Activated CD4-positive, alpha-beta T cell treated with anti-CD3 and anti-CD28 coated beads, Interleukin-2, amount 10 ng/mL, durations not matched to agents 24 days and 14 days (primary cell): ENCODE measurements around the gene VWA5B1. TPM values are rescaled to one million over a fixed set of nuclear protein-coding genes. Genes with fewer than 3 reads are reported as not detected.
A peak's percentile ranks its signal among the peaks of the same experiment; 100 is the strongest.

Experiments used
- DNase-seq: peaks from one replicate; pipeline ENCODE4 v3.0.0; 2022
- H3K27ac Mint-ChIP-seq: one replicate; pipeline ENCODE4 v1.8.0; 2022; ENCODE audit warnings: mild to moderate bottlenecking, mixed read lengths
- H3K27me3 Mint-ChIP-seq: one replicate; pipeline ENCODE4 v1.8.0; 2022; ENCODE audit warnings: mixed read lengths
- H3K36me3 Mint-ChIP-seq: one replicate; pipeline ENCODE4 v1.8.0; 2022; ENCODE audit warnings: low read depth, mild to moderate bottlenecking, mixed read lengths
- H3K4me1 Mint-ChIP-seq: one replicate; pipeline ENCODE4 v1.8.0; 2021; ENCODE audit warnings: mixed read lengths
- H3K4me3 Mint-ChIP-seq: one replicate; pipeline ENCODE4 v1.8.0; 2022; ENCODE audit warnings: mild to moderate bottlenecking, moderate library complexity, mixed read lengths
- H3K9me3 Mint-ChIP-seq: one replicate; pipeline ENCODE4 v1.8.0; 2021; ENCODE audit warnings: mixed read lengths
- intact Hi-C: fragments of 100-400 bp; cut with micrococcal nuclease; formaldehyde crosslinking; loops from one replicate; pipeline ENCODE4 v1.15.1; 2023
- total RNA-seq: library from RNA; stranded (reverse); gene quantifications from 2 replicates; pipeline ENCODE4 v1.2.3, GENCODE V29; 2022

The VWA5B1 gene
- total RNA-seq, 1 donor from 2014 or later: not detected

DNA sequence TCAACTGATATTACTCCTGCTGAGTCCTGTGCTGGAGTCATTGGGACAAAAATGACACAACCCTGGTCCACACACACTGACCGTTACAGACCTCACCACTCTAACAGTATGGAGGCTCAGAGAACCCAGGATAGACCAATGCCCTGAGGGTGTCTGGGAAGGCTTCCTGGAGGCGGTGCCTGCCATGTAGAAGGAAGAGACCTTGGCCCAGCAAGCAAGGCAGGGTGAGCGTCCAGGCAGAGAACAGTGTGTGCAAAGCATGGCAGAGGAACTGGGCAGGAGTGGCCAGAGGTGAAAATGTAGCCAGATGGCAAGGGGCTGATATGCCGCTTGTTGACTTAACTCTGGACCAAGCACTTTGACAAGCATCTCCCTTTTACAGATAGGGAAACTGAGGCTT, 85.5 kb downstream of the VWA5B1 start:
- peaks cover 8% of the 10 kb centered on the region for H3K4me1 Mint-ChIP-seq
- no peak overlapping the region for H3K4me3 Mint-ChIP-seq
- H3K27ac Mint-ChIP-seq: no peak overlapping the region
- peaks cover 20% of the 10 kb centered on the region for H3K27me3 Mint-ChIP-seq
- intact Hi-C loops: loop anchor here (10.0 kb wide), 1 partner anchor 161 kb away; no protein-coding TSS in a partner anchor
- no peaks in the 10 kb centered on the region for H3K36me3 Mint-ChIP-seq
- H3K9me3 Mint-ChIP-seq: no peaks in the 10 kb centered on the region
- no peak for DNase-seq

DNA sequence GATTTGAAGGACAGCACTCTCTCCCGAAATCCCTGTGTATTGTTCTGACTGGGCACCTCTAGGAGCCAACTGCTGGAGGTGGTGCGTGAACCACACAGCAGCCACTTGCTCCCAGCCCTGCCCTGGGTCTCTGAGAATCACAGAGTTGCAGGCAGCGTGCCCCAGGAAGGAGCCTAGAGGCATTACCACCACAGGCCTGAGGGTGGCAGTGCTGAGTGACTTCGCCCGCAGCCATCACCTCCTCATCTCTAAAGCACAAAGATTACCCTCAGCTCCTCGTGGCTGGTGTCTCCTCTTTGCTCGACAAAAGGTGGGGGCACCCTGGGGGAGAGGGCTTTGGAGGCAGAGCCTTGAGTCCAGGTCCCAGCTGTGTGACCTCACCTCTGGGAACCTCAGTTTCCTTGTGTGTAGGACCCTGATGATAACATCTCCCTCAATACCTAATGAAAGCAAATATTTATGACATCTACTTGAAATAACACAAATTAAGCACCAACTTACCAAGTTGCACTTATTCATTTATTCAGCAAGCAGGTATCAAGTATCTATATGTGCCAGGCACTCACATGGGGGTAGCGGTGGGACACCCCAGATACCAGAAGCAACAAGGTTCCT, 86.3 kb downstream of the VWA5B1 start:
- peaks cover 3% of the 10 kb centered on the region for H3K4me1 Mint-ChIP-seq
- H3K27me3 Mint-ChIP-seq: peaks cover 18% of the 10 kb centered on the region
- no peak overlapping the region for H3K27ac Mint-ChIP-seq
- no peaks in the 10 kb centered on the region for H3K36me3 Mint-ChIP-seq
- H3K9me3 Mint-ChIP-seq: no peaks in the 10 kb centered on the region
- DNase-seq: peak; percentile 87
- intact Hi-C loops: loop anchor here (1.0 to 10.0 kb wide), 2 partner anchors 116 to 162 kb away; no protein-coding TSS in a partner anchor
- H3K4me3 Mint-ChIP-seq: no peak overlapping the region

DNA sequence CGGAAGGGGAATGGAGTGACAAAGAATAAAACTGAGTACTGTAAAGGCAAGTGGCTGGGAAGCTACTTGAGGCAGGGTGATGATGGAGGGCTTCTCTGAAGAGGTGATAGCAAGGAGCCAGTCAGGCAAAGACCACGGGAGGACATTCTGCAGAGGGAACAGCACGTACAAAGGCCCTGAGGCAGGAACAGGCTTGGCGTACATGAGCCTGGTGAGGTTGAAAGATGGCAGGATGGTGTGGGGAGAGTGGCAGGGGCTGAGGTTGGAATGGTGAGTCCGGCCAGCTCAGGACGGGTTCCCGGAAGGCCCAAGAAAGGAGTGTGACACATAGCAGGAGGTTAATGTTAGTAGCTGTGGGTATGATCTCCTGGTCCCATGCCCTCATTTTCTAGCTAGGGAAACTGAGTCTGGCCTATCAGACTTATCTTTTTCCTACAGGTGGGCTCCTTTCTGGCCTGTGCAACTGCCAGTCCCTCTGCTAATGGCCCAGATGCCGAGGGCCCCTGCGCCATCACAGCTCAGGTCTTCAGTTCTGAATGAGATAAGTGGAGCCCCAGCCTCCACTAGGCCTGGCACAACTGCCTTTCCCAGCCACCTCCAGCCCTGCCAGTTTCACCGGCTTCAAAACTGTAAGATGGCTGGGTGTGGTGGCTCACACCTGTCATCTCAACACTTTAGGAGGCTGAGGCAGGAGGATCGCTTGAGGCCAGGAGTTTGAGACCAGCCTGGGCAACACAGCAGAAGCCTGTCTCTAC, 87.0 kb downstream of the VWA5B1 start:
- Mint-ChIP-seq H3K4me1 (peaks cover 2% of the 10 kb centered on the region), H3K36me3 (no peaks in the 10 kb centered on the region), H3K9me3 (peaks cover 6% of the 10 kb centered on the region), H3K27ac (no peak overlapping the region), H3K27me3 (peaks cover 15% of the 10 kb centered on the region), H3K4me3 (no peak overlapping the region)
- intact Hi-C loops: loop anchor here (1.0 to 10.0 kb wide), 2 partner anchors 116 to 163 kb away; no protein-coding TSS in a partner anchor
- no peak for DNase-seq

DNA sequence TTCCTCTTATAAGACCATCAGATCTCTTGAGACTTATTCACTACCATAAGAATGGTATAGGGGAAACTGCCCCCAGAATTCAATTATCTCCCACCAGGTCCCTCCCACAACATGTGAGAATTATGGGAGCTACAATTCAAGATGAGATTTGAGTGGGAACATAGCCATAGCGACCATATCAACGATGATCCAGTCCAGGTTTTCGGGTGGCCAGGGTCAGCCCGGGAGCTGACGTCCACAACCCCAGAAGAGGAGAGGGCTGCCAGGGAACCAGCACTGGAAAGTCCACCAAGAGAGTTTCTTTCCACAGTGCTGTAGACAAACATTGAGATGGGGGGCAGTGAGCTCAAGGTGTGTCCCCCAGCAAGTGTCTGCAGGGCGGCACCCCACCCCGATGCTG, 88.4 kb downstream of the VWA5B1 start:
- Mint-ChIP-seq H3K4me1 (peaks cover 2% of the 10 kb centered on the region), H3K9me3 (peaks cover 6% of the 10 kb centered on the region), H3K36me3 (no peaks in the 10 kb centered on the region), H3K4me3 (no peak overlapping the region), H3K27ac (no peak overlapping the region), H3K27me3 (peaks cover 12% of the 10 kb centered on the region)
- intact Hi-C loops: loop anchor here (10.0 kb wide), 1 partner anchor 164 kb away; no protein-coding TSS in a partner anchor
- no peak for DNase-seq

DNA sequence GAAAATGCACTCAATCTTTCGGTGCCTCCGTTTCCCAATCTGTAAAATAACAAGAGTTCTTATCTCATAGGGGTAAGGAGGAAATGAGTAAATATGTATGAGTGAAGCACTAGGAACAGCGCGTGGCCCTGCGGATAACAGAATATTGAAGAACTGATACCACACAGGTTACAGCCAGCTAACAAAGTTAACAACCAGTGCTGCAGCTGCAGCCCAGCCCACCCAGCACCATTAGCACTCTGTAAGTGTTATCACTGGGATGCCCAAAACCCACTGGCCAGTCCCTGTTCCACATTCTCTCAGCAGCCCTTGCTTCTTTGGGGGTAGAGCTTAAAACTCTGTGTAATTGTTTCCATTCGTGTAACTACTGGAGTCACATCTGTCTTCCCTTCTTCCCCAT, 89.5 kb downstream of the VWA5B1 start:
- no peak for DNase-seq
- Mint-ChIP-seq H3K4me3 (no peak overlapping the region), H3K27me3 (peaks cover 18% of the 10 kb centered on the region), H3K27ac (no peak overlapping the region), H3K9me3 (peaks cover 6% of the 10 kb centered on the region), H3K4me1 (peaks cover 2% of the 10 kb centered on the region), H3K36me3 (no peaks in the 10 kb centered on the region)
- intact Hi-C loops: no loop called here

DNA sequence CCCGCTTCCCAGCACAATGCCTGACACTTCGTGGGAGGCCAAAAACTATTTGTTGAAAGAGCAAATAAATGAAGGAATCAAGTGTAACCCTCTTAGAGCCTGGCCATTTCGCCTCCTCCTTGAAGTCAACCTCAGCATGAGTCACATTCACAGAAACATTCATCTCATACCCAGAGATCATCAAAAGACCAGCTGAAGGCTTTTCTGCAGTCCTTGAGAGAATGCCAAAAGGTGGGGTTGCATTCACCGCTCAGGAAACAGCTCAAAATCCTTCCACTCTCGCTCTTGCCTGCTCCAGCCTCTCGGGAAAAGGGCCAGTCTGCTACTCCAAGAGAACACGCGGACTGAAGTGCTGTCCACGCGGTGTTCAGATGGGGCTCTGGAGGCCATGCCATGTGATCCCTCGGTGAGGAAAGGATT, 90.0 kb downstream of the VWA5B1 start:
- Mint-ChIP-seq H3K27ac (no peak overlapping the region), H3K4me3 (no peak overlapping the region), H3K36me3 (no peaks in the 10 kb centered on the region), H3K4me1 (peaks cover 2% of the 10 kb centered on the region), H3K9me3 (peaks cover 6% of the 10 kb centered on the region), H3K27me3 (peaks cover 19% of the 10 kb centered on the region)
- DNase-seq: no peak
- intact Hi-C loops: no loop called here

DNA sequence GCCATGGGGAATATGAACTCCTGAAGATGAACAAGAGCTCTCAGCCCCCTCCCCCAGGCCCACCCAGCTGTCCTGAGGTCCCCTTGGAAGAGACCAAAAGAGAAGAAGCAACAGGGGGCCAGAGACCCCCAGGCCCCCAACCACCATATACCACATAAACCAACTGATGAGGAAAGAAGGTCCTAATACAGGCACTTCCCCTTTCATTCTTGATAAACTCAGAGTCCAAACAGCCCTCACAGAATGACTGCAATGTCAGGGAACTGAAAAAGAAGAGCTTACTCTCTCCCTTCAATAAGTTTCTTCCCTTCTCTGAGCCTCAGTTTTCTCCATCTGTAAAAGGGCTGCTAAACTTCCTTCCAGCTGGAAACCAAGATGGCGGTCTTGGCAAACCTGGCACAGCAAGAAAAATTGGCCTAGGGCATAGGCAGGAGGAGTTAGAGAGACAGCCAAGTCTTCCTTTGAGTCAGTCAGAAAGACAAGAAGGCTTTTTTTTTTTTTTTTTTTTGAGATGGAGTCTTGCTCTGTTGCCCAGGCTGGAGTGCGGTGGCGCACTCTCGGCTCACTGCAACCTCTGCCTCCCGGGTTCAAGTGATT, 90.5 kb downstream of the VWA5B1 start:
- H3K27ac Mint-ChIP-seq: no peak overlapping the region
- peaks cover 6% of the 10 kb centered on the region for H3K9me3 Mint-ChIP-seq
- H3K4me3 Mint-ChIP-seq: no peak overlapping the region
- intact Hi-C loops: no loop called here
- no peaks in the 10 kb centered on the region for H3K36me3 Mint-ChIP-seq
- H3K27me3 Mint-ChIP-seq: peaks cover 19% of the 10 kb centered on the region
- H3K4me1 Mint-ChIP-seq: peaks cover 2% of the 10 kb centered on the region
- no peak for DNase-seq

DNA sequence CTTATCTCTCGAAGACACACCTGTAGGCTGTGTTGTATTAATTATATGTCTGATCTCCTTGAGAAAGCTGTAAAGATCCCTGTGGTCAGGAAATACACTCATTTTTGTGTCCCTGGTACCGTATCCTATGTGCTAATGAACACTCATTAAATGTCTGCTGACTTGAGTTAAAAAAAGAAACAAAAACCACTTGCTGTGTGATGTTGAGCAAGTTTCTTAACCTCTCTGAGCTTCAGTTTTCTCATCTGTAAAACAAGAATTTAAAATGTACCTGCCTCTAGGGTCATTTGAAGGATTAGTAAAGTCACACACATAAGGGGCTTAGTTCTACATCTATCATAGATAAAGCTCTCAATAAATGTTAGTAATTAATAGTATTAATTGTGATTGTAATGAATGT, 91.3 kb downstream of the VWA5B1 start:
- Mint-ChIP-seq H3K9me3 (peaks cover 6% of the 10 kb centered on the region), H3K27ac (no peak overlapping the region), H3K27me3 (peaks cover 28% of the 10 kb centered on the region), H3K4me1 (peaks cover 2% of the 10 kb centered on the region), H3K36me3 (no peaks in the 10 kb centered on the region), H3K4me3 (no peak overlapping the region)
- DNase-seq: no peak
- intact Hi-C loops: no loop called here

DNA sequence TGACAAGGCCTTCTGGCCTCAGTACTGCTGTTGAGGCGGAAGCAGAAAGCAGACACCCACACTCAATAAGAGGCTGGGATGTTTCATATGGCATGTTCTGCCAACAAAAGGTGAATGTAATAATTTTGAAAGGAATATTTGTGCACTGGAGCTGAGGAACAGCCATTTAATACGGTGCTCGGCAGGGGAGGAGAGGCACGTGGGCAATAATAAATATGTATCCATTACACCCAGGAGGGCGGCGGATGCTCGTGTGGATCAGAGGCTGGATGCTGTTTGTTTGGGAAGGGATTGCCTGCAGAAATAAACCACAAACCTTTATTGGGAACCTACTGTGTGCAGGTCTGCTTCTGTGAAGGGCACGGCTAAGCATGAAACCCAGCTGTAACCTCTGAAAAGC, 92.0 kb downstream of the VWA5B1 start:
- H3K4me1 Mint-ChIP-seq: peaks cover 2% of the 10 kb centered on the region
- no peak overlapping the region for H3K4me3 Mint-ChIP-seq
- intact Hi-C loops: no loop called here
- peaks cover 27% of the 10 kb centered on the region for H3K27me3 Mint-ChIP-seq
- DNase-seq: no peak
- H3K9me3 Mint-ChIP-seq: peaks cover 6% of the 10 kb centered on the region
- no peak overlapping the region for H3K27ac Mint-ChIP-seq
- no peaks in the 10 kb centered on the region for H3K36me3 Mint-ChIP-seq

DNA sequence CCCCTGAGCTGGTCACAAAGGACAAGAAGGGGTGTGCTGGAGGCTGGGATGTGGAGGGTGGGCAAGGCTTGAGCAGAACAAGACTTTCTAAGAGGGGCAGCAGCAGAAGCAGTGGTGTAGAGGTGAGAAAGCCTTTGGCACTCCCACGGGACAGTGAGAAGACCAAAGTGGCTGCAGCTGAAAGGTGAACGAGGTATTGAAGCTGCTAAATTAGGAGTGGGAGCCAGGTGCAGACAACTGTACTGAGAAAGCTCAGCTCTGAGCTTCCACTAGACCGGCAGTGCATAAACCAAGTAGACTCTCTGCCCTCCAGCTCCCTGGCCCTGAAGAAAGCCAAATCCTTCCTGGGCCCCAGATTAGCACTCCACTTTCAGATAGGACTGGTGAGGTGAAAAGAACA, 93.0 kb downstream of the VWA5B1 start:
- Mint-ChIP-seq H3K27ac (no peak overlapping the region), H3K27me3 (peaks cover 25% of the 10 kb centered on the region), H3K9me3 (peaks cover 6% of the 10 kb centered on the region), H3K4me1 (peaks cover 2% of the 10 kb centered on the region), H3K4me3 (no peak overlapping the region), H3K36me3 (no peaks in the 10 kb centered on the region)
- intact Hi-C loops: no loop called here
- no peak for DNase-seq

DNA sequence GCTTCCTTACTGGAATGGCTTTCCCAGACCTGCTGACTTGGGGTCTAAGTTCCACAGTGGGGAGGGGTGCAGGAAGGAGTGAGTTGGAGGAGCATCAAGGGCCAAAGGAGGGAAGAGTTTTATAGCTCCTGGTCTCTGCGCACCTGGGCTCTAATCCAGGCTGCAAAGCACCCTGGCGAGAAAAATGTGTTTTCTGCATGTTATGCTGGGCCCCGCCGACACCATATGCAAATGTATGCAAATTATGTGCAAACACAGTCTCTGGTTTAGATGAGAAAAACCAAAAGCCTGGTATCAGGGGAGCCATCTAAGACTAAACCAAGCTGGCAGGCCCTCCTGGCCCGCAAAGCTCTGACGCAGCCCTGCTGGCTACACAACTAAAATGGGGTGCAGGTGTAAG, 95.0 kb downstream of the VWA5B1 start:
- H3K36me3 Mint-ChIP-seq: no peaks in the 10 kb centered on the region
- H3K4me1 Mint-ChIP-seq: no peaks in the 10 kb centered on the region
- H3K27me3 Mint-ChIP-seq: peaks cover 24% of the 10 kb centered on the region
- H3K9me3 Mint-ChIP-seq: peaks cover 6% of the 10 kb centered on the region
- no peak overlapping the region for H3K27ac Mint-ChIP-seq
- no peak overlapping the region for H3K4me3 Mint-ChIP-seq
- no peak for DNase-seq
- intact Hi-C loops: no loop called here

DNA sequence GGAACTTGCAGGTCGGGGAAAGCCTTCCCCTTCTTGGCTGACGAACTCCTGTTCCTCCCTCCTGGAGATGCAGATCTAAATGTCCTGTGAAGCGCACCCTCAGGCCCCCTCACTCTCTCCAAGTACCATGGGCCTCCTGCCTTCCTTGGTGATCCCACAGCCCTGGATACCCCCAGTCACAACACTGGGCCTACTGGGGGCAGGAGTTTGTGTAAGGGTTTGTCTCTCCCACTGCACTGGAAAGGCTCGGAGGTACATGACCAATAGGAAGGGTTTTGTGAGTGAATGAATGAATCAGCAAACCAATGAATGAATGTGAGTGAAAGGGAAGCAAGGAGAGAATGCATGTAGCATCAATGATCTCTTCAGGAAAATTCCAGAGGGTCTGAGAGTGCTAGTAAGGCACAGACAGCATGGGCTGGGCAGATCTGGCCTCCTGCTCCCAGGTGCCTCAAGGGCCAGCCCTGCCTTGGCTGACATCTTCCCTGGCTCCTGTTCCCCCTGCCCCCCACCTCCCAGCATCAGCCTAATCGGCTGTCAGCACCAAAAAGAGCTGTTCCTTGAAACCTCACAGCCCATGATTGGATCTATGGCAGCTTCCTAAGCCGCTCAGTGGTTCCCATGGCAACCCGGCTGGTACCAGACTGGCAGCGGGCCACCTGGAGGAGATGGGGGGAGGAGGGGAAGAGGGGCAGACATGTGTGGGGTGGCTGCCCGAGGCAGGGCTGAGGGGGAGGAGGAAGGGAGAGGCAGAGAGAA, 95.8 kb downstream of the VWA5B1 start:
- Mint-ChIP-seq H3K4me1 (no peaks in the 10 kb centered on the region), H3K27ac (no peak overlapping the region), H3K9me3 (peaks cover 6% of the 10 kb centered on the region), H3K27me3 (peaks cover 28% of the 10 kb centered on the region), H3K36me3 (no peaks in the 10 kb centered on the region), H3K4me3 (no peak overlapping the region)
- no peak for DNase-seq
- intact Hi-C loops: no loop called here

DNA sequence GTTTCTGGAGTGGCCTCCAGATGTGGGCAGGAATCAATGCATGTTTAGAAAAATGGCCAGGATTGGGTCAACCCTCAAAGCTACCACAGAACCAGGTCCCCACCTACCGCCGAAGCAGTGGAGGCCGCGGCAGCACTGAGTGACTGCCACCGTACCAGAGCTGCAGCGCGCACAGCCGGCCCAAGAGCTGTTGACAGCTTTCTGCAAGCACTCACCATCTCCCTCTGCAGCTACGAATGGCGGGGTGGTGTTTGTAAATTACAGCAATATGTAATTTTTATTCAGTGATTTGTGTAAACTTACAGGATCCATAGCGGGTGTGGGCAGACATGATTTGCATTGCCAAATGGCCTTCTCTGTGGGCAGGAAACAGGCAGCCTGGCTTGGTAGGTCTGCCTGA, 98.9 kb downstream of the VWA5B1 start:
- Mint-ChIP-seq H3K4me3 (no peak overlapping the region), H3K9me3 (peaks cover 9% of the 10 kb centered on the region), H3K27ac (no peak overlapping the region), H3K36me3 (no peaks in the 10 kb centered on the region), H3K27me3 (peaks cover 40% of the 10 kb centered on the region), H3K4me1 (no peaks in the 10 kb centered on the region)
- DNase-seq: no peak
- intact Hi-C loops: no loop called here
